HG03565 (cell line): ENCODE results near the gene UXS1.

Experiments
- ATAC-seq: cut with Tn5 transposase; IDR thresholded peaks from one replicate; pipeline ENCODE4 v1.9.1; 2021; ENCODE audit warnings: mild to moderate bottlenecking, moderate library complexity; ENCODE audit not compliant: unreplicated experiment

Gene UXS1

GRCh38 chr2:106054880-106055655 lies 139.0 kb downstream of the UXS1 start:
- no peak for ATAC-seq

GRCh38 chr2:106054321-106054720 lies 139.8 kb downstream of the UXS1 start:
- ATAC-seq, result no peak

- ATAC-seq, result no peak
Observed at GRCh38 chr2:106053581-106053980, 140.5 kb downstream of the UXS1 start.

- no peak for ATAC-seq
Observed at GRCh38 chr2:106053116-106053515, 141.0 kb downstream of the UXS1 start.

- ATAC-seq, result no peak
Observed at GRCh38 chr2:106044859-106045258, 149.2 kb downstream of the UXS1 start.

- no peak for ATAC-seq
Observed at GRCh38 chr2:106044021-106044420, 150.1 kb downstream of the UXS1 start.
